Liver (tissue), 9 donors: Measurements from ENCODE around the gene CACNG4. TPM values are rescaled to one million over a fixed set of nuclear protein-coding genes. Genes with fewer than 3 reads are reported as not detected.

Experiments used
- DNase-seq: peaks from one replicate; pipeline ENCODE4 v3.0.0-alpha.2; 2017; ENCODE audit warnings: low spot score
- H3K27ac ChIP-seq, 2 donors: one replicate each; pipeline ENCODE4 v1.7.0; 2013; ENCODE audit warnings: inconsistent platforms in 2 of 2, low read length in 2 of 2, control low read depth in 1 of 2, low read depth in 1 of 2, mild to moderate bottlenecking in 1 of 2
- H3K27me3 ChIP-seq, 4 donors: one replicate each; pipeline versions ENCODE4 v1.6.1 to v1.7.0; 2013; ENCODE audit warnings: low read length in 3 of 4, inconsistent platforms in 1 of 4, mild to moderate bottlenecking in 1 of 4, moderate library complexity in 1 of 4; ENCODE audit not compliant: control insufficient read depth in 4 of 4, insufficient read depth in 4 of 4
- H3K36me3 ChIP-seq, 4 donors: one replicate each; pipeline versions ENCODE4 v1.6.1 to v1.7.0; 2013; ENCODE audit warnings: low read length in 3 of 4, mild to moderate bottlenecking in 3 of 4, low read depth in 1 of 4, moderate library complexity in 1 of 4; ENCODE audit not compliant: control insufficient read depth in 4 of 4, insufficient read depth in 3 of 4
- H3K4me1 ChIP-seq, 4 donors: one replicate each; pipeline versions ENCODE4 v1.6.1 to v1.7.0; 2013; ENCODE audit warnings: low read length in 3 of 4, mild to moderate bottlenecking in 3 of 4, moderate library complexity in 1 of 4; ENCODE audit not compliant: control insufficient read depth in 4 of 4, insufficient read depth in 4 of 4
- H3K4me3 ChIP-seq, 3 donors: one replicate each; pipeline versions ENCODE4 v1.6.1 to v1.7.0; 2013; ENCODE audit warnings: low read length in 3 of 3, control low read depth in 1 of 3, low read depth in 1 of 3, mild to moderate bottlenecking in 1 of 3
- H3K9ac ChIP-seq, 2 donors: one replicate each; pipeline ENCODE4 v1.7.0; 2013; ENCODE audit warnings: low read length in 2 of 2, mild to moderate bottlenecking in 2 of 2, moderate library complexity in 2 of 2, control low read depth in 1 of 2, low read depth in 1 of 2
- H3K9me3 ChIP-seq, 4 donors: one replicate each; pipeline versions ENCODE4 v1.6.1 to v1.7.0; 2013; ENCODE audit warnings: low read length in 3 of 4; ENCODE audit not compliant: control insufficient read depth in 4 of 4
- ATF3 ChIP-seq: IDR thresholded peaks from 2 replicates; pipeline ENCODE4 v1.6.1; 2016; ENCODE audit warnings: antibody characterized with exemption
- CTCF ChIP-seq: fragments of 150-350 bp; IDR thresholded peaks from 2 replicates; pipeline ENCODE4 v1.5.1; 2017; ENCODE audit warnings: improper control_type of control experiment, low read depth, low read length; ENCODE audit not compliant: missing input control
- GABPA ChIP-seq, 2 donors: IDR thresholded peaks in 1 of 2; conservative IDR thresholded peaks in 1 of 2; 2 replicates each; pipeline ENCODE4 v1.6.1; 2016; ENCODE audit warnings: antibody characterized with exemption in 2 of 2, mild to moderate bottlenecking in 1 of 2, moderate library complexity in 1 of 2
- MAX ChIP-seq: IDR thresholded peaks from 2 replicates; pipeline ENCODE4 v1.6.1; 2016; ENCODE audit warnings: antibody characterized with exemption
- NR2F2 ChIP-seq: IDR thresholded peaks from 2 replicates; pipeline ENCODE4 v1.6.1; 2016; ENCODE audit warnings: antibody characterized with exemption
- RAD21 ChIP-seq, 2 donors: IDR thresholded peaks; 2 replicates each; pipeline ENCODE4 v1.6.1; 2016; ENCODE audit warnings: antibody characterized with exemption in 2 of 2, mild to moderate bottlenecking in 2 of 2
- REST ChIP-seq: IDR thresholded peaks from 2 replicates; pipeline ENCODE4 v1.6.1; 2016; ENCODE audit warnings: antibody characterized with exemption, mild to moderate bottlenecking
- RXRA ChIP-seq, 2 donors: IDR thresholded peaks; 2 replicates each; pipeline ENCODE4 v1.6.1; 2017 to 2018; ENCODE audit warnings: antibody characterized with exemption in 2 of 2, mild to moderate bottlenecking in 1 of 2
- TAF1 ChIP-seq: conservative IDR thresholded peaks from 2 replicates; pipeline ENCODE4 v1.6.1; 2016; ENCODE audit warnings: antibody characterized with exemption, mild to moderate bottlenecking
- YY1 ChIP-seq: IDR thresholded peaks from 2 replicates; pipeline ENCODE4 v1.6.1; 2016; ENCODE audit warnings: antibody characterized with exemption, mild to moderate bottlenecking
- WGBS: extraction: QIAGEN DNeasy Blood & Tissue Kit; methylation state at CpG from one replicate; pipeline ENCODE4 v1.1.7; 2013; 5-methylcytosine and 5-hydroxymethylcytosine counted together
- polyA plus RNA-seq, 2 donors: library from polyadenylated mRNA; stranded (reverse) in 1 of 2; unstranded in 1 of 2; fragments of 200-250 nt in 1 of 2; fragments of >200 nt in 1 of 2; fragmentation: Nextera tagmentation in 1 of 2; extraction: Ambion mirVana in 1 of 2; gene quantifications; one replicate each; pipeline versions ENCODE4 v1.2.1 to v1.2.3, GENCODE V29; 2013 to 2015
- total RNA-seq, 2 donors: library from RNA; depleted of rRNA; stranded (reverse); fragments of >200 nt; gene quantifications; one replicate each; pipeline ENCODE4 v1.2.3, GENCODE V29; 2014
- donor health status: healthy.
- donor health status: healthy.
- donor health status: healthy.
- donor health status: healthy.
- donor health status: healthy.

CACNG4 gene
- total and polyA plus RNA-seq, 4 donors = 0.02 to 0.09 (median 0.08) TPM; not detected in 1

- Histone ChIP-seq H3K4me3 (no peak overlapping the region), H3K27ac (no peak overlapping the region), H3K4me1 (no peaks in the 10 kb centered on the region), H3K36me3 (no peaks in the 10 kb centered on the region), H3K9me3 (no peaks in the 10 kb centered on the region), H3K9ac (no peak overlapping the region), H3K27me3 (no peaks in the 10 kb centered on the region)
- DNase-seq = no peak
- WGBS = 91% methylated on average over 18 of the region's 18 CpGs
- TF ChIP-seq TAF1 (no peak), RAD21 (IDR thresholded peaks at IDR 0.05) (no peak), CTCF (no peak), REST (no peak), RXRA (IDR thresholded peaks at IDR 0.05) (no peak), YY1 (no peak), MAX (no peak), GABPA (IDR thresholded peaks at IDR 0.05 in 1 of 2, conservative IDR thresholded peaks at IDR 0.05 in 1 of 2) (no peak), ATF3 (no peak), NR2F2 (no peak)
Measured at GRCh38 chr17:67056746-67057490, 92.4 kb downstream of the CACNG4 start.

GRCh38 chr17:67058036-67058435, 93.5 kb downstream of the CACNG4 start:
- Histone ChIP-seq H3K4me3 (no peak overlapping the region), H3K9me3 (no peaks in the 10 kb centered on the region), H3K4me1 (peaks cover 0 to 3% (median 0%) of the 10 kb centered on the region in 4 donors), H3K9ac (no peak overlapping the region), H3K27me3 (no peaks in the 10 kb centered on the region), H3K36me3 (no peaks in the 10 kb centered on the region), H3K27ac (no peak overlapping the region)
- WGBS = 97% methylated on average over 8 of the region's 8 CpGs
- no peak for DNase-seq
- TF ChIP-seq RXRA (IDR thresholded peaks at IDR 0.05) (no peak), ATF3 (no peak), TAF1 (no peak), MAX (no peak)
